GM21529 (cell line): ENCODE measurements around the gene RTN4R.

Experiments used
- ATAC-seq: cut with Tn5 transposase; IDR thresholded peaks from one replicate; pipeline ENCODE4 v1.9.1; 2021; ENCODE audit not compliant: unreplicated experiment

RTN4R gene

DNA sequence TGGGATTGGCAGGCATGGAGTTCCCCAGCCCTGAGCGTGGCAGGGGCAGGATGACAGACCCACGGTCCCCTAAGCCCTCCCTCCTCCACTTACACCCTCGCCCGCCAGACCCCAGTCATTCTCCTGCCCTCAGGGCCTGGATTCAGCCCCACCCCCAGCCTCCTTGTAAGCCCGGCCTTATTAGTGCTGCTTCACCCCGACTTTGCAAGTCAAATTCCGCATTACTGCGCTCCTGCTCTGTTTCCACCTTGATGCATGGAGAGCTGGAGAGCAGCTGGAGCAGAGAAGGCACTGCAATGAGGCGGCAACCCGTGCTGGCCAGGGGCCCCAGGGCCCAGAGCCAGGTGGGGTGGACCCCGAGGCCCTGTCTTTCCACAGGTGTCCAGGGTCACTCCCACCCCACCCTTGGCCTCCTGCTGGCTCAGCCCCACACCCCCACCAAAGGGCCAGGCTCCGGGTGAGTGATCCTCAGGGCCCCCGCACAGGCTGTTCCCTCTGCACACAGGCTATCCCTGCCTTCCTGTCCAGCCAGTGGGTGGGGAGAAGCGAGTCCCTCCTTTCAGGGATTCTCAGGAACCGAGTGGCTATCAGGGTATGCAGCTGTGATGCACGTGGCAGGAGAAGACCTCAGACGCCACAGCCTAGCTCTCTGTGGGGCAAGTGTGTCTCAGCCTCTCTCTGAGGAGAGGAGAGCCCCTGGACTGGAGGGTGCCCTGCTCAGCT, 36.4 kb downstream of the RTN4R start:
- ATAC-seq: no peak

GRCh38 chr22:20230777-20231420, 37.2 kb downstream of the RTN4R start:
- ATAC-seq: no peak

DNA sequence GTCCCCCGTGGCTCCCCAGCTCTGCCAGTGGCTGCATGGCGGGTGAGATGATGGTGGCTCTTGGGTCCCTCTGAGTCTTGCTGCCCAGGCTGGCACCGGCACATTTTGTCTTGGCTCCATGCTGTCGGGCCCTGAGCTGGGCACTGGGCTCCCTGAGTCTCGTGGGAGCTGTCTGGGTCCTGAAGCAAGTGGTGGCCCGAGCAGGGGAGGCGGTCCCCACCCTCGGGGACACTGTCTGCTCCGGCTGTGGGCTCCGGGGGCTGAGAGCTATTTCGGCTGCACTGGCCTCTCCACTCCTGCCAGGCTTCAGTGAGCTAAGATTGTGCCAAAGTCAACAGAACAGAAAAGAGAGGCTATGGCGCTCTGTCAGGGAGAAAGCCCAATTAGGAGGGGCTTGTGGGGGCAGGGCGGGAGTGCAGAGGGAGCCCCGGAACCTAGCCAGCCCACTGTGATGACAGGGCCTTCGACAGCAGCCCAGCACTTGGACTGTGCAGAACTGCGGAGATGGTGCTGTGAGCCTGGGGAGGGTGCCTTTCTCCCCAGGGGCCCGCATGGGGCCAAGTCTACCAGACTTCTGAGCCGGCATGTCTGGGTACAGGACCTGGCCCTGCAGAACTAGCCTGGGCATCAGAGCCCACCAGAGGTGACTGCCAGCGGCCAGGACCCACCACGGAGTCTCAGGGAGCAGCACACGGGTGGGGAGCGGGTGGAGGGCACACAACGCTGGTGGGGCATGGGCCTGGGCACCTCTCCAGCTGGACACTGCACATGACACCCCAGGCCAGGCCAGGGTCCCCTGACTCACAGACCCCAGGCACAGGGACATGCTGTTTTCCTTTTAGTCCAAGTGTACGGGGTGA, 38.0 kb downstream of the RTN4R start:
- ATAC-seq: no peak

- ATAC-seq: no peak
These were observed 39.2 kb downstream of the RTN4R start for GRCh38 chr22:20228939-20229272.

- no peak for ATAC-seq
These were observed 39.8 kb downstream of the RTN4R start for GRCh38 chr22:20228055-20228938.

- ATAC-seq: no peak
These were observed 40.8 kb downstream of the RTN4R start for GRCh38 chr22:20227363-20227762.

DNA sequence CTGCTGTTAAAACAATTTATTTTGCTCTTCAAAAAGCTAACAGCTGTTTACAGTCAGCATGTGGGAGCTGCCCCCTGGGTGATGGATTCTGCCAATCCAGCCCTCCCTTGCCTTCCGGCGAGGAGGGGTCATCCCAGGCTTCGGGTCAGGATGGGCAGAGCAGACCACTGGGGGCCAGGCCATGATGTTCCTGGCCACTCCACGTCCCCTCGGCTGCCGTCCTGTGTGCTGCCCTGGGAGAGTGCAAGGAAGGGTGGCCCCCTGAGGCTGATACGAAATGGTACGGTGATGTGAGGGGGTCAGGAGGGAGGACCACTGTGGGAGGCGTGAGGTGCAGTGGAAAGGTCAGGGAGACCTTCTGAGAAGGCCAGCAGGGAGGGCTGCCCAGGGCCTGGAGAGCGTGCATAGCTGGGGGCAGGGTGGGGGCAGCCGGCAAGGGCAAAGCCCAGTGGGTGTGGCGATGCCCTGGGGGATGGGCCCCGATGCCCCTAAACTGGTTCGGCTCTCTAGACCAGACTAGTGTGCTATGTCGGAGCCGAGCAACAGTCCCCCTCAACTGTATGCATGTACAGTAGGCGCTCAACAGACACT, 41.3 kb downstream of the RTN4R start:
- no peak for ATAC-seq

DNA sequence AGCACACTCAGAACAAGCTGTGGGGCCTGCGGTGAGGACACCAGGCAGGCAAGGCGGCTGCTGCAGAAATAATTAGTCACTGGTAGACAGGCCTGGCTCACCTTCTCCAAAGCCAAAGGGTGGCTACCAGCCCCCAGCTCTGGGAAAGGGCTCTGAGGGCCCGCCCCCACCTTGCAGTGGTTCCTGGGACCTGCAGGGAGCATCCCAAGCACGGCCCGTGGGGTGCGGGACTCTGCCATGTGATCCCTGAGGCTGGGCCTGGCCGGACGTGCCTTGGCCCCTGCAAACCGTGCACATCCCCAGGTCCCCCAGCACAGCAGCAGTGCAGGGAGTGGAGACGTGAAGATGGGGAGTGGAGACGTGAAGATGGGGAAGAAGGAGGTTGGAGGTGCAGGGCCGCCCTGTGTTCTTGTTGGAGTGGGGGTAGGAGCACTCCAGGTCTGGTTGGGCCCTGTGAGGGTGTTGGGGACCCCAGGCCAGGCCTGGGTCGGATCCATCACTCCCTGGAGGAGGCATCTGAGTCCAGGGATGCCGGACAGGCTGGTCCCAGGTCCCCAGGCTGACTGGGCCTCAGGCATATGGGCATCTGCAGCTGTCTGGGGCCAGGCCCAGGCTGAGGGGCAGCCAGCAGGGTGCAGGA, 41.9 kb downstream of the RTN4R start:
- ATAC-seq: no peak

DNA sequence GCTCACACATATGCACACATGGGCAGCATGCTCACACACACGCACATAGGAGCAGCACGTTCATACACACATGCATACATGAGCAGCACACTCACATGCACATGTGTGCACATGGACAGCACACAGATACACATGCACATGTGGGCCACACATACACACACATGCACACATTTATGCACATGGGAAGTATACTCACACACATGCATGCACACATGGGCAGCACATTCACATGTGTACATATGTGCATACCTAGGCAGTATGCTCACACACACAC, 42.5 kb downstream of the RTN4R start:
- ATAC-seq: no peak

- ATAC-seq: no peak
These were observed 43.0 kb downstream of the RTN4R start for GRCh38 chr22:20224917-20225692.

DNA sequence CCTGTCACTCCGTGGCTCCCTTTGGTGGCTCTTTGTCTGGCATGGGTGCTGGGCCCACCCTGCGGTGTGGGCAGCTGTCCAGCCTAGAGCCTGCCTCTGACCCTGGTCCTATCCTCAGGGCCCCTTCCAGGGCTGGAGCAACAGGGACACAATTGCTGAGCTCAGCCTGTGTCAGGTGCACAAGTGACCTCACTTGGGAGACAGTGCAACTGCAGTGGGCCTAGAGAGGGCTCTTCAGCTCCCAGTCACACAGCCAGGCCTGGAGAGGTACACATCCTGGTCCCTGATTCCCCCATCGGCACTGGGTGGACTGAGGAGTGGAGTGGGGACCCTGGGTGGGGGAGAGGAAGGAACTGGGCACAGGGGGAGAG, 43.9 kb downstream of the RTN4R start:
- ATAC-seq: no peak

DNA sequence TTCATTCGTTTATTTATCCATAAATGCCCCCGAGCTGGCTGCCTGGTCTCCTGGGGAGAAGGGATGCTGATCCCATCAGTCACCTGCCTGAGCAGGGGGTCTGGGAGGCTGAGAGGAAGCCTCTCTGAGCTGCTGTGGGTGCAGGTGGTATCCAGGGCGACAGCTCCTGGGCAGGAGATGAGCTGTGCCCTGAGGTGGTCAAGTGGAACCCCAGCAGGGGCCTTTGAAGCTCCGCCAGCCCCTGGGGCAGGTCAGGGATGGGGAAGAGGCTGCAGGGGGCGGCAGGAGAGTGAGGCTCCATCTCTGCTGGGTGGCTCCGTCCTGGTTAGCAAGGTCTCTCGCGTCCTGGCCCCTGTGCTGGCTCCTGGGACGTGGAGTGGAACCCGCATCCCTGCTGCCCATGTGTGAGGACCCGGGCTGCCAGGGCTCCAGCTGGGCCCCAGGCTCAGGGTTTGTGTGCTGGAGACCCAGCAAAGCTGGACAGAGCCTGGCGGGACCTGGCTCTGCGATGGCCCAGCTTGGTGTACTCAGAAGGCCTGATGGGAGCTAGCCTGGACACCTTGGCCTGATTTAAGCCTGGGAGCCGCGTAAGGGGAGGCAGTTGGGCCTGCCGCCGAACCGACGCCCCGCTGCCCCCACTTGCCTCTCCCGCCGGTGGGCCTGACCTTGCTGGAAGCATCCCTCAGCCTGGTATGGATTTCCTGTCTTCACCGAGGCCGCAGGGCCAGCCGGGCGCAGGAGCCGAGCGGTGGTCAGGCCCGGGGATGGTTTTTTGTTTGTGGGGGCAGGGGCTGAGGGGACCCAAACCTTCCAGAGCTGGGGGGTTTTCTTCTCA, 44.5 kb downstream of the RTN4R start:
- ATAC-seq: no peak

- no peak for ATAC-seq
These were observed 45.2 kb downstream of the RTN4R start for GRCh38 chr22:20222764-20223420.

DNA sequence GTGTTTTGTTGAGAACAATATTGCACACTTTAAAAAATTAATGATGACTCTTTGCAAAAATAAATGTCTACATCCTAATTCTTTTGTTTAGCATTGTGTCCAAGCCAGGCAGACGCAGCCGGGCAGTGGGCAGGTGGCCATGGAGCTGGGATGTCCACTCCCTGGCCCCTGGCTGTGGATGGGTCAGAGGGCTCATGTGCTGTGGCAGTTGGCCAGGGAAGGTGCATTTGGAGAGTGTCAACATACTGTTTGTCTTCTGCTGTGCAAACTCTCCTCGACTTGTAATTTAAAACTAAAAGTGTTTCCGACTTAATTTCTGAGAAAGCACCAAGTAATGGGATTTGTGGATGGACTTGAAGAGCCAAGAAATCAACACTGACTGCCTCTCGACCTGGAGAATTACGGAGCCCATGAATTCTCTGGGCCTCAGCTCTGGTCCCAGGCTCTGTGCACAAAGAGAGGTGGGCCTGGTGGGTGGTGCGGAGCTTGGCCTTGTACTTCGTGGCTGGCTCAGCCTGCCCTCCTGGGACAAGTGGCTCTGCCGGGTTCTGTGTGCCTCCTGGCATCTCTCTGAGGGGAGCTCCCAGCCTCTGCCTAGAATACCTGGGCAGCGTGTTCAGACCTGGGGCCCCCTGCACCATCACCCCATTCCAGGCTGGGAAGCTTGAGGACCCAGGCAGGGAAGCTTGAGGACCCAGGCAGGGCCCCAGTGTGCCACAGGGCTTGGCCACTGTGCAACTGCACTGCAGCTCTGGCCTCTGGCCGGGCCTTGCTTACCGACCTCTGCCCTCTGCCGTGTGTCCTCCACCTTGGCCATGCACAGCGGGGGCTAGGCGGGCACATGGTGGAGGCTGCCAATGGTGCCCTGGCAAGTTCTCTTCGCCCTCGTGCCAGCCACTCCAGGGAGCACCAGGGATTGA, 46.4 kb downstream of the RTN4R start:
- ATAC-seq: no peak

DNA sequence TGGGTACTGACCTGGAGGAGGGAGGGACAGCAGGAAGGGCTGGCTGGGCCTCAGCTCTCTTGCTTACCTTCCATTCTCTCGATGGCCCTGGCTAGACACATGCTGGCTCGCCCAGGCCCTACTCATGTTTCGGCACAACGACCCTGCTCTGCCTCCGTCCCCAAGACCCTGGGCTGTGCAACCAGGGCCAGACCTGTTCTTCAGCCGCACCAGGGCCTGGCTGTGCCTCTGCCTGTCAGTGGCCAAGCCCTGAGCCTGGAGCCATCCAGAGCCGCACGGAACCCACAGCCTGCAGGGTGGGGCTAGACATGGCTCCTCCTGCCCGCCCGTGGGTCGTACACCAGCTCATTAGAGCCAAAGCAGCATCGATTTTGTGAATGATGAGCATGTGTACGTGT, 47.5 kb downstream of the RTN4R start:
- ATAC-seq: no peak

DNA sequence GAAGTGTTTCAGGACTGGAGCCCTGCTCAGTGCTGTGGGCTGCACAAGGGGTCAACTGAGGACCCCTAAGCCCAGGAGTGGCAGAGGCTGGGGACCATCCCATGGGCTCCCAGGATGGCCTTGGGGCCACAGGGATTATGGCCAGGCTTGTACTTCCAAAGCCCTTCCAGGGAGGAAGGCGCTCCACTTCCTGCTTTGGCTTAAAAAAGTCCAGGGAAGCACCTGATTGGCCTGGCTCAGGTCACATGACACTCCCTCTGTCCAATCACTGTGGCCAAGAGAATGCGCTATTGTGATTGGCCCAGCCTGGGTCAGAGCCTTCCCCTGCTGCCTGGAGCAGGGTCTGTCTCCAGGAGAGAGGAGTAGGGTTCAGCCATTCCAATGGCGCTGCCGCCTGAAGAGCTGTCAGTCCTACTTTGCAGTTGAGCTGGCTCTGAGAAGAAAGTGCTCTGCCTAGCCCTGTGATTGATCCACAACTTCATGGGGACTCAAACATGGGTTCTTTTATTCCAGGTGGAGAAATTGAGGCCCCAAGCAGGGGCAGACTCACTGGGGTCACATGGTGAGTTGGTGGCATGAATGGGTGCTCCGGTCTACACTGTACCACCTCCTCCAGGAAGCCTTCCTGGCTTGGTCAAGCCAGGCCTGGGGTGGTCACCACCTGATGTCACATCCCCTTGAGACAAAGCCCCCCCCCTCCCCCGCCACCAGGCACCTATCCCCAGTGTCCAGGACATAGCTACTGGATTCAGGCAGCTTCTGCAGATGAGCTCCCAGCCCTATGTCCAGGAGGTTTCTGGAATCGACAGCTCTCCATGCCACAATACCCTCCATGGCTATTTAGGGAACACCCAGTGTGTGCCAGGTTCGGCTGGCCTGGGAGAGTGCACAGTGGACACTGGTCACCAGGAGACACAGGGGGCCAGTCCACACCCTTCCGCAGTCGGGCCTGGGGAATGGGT, 48.2 kb downstream of the RTN4R start:
- no peak for ATAC-seq
